Epithelial cell of proximal tubule (primary cell): ENCODE data around the gene CORO2B. TPM values are rescaled to one million over a fixed set of nuclear protein-coding genes. Genes with fewer than 3 reads are reported as not detected.
"Not testable (repeated sequence)": the region's sequence is repeated elsewhere in the genome, so short reads cannot be mapped to it uniquely, and the experiment has no call there.

Experiments used
- DNase-seq: peaks from one replicate; pipeline ENCODE4 v3.0.0-alpha.2; 2011; ENCODE audit warnings: low read depth
- H3K4me3 ChIP-seq: 2 replicates; pipeline ENCODE4 v1.5.1; 2011; ENCODE audit warnings: low read depth, mild to moderate bottlenecking, low read length
- total RNA-seq: library from RNA; depleted of rRNA; stranded (reverse); fragments of >200 nt; gene quantifications from 2 replicates; pipeline ENCODE4 v1.2.3, GENCODE V29; 2015
- TF ChIP-seq, protein P1 (sequence below): conservative IDR thresholded peaks from 2 replicates; pipeline ENCODE4 v1.5.1; 2012; ENCODE audit warnings: low read depth, mild to moderate bottlenecking, low read length

CORO2B gene
- total RNA-seq, 1 donor from 2014 or later = 18.3 TPM

DNA sequence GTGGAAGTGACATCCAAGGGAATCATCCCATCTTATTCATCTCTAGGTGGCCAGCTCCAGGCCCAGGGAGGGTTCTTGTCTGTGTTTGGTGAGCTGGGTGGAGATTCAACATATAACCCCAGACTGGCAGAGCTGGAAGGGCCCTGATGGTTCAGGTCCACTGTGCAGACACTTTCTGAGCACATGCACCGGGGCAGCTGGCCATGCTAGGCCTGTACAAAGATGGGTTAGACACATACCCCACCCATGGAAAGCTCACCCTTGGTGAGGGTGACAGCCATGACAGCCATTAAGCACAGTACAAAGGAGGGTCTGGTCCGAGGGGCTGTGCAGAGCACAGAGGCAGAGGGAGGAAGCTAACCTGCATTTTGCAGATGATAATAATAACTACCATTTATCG lies 100.4 kb downstream of the CORO2B start:
- H3K4me3 ChIP-seq = no peak overlapping the region
- no peak for DNase-seq
- TF ChIP-seq, protein P1, sequence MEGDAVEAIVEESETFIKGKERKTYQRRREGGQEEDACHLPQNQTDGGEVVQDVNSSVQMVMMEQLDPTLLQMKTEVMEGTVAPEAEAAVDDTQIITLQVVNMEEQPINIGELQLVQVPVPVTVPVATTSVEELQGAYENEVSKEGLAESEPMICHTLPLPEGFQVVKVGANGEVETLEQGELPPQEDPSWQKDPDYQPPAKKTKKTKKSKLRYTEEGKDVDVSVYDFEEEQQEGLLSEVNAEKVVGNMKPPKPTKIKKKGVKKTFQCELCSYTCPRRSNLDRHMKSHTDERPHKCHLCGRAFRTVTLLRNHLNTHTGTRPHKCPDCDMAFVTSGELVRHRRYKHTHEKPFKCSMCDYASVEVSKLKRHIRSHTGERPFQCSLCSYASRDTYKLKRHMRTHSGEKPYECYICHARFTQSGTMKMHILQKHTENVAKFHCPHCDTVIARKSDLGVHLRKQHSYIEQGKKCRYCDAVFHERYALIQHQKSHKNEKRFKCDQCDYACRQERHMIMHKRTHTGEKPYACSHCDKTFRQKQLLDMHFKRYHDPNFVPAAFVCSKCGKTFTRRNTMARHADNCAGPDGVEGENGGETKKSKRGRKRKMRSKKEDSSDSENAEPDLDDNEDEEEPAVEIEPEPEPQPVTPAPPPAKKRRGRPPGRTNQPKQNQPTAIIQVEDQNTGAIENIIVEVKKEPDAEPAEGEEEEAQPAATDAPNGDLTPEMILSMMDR = no peak

- TF ChIP-seq, protein P1 = no peak
- no peak overlapping the region for H3K4me3 ChIP-seq
- DNase-seq = no peak
Observed at GRCh38 chr15:68679961-68680371, 101.2 kb downstream of the CORO2B start.

- not testable (repeated sequence) for DNase-seq, H3K4me3 ChIP-seq
Observed at GRCh38 chr15:68680756-68681155, 102.0 kb downstream of the CORO2B start.

- no peak overlapping the region for H3K4me3 ChIP-seq
- TF ChIP-seq, protein P1 = no peak
- DNase-seq = no peak
Observed at GRCh38 chr15:68681836-68682235, 103.0 kb downstream of the CORO2B start.

- no peak for DNase-seq
- H3K4me3 ChIP-seq = no peak overlapping the region
- TF ChIP-seq, protein P1 = no peak
Observed at GRCh38 chr15:68682330-68682729, 103.5 kb downstream of the CORO2B start.

- TF ChIP-seq, protein P1 = no peak
- DNase-seq = no peak
Observed at GRCh38 chr15:68683026-68683425, 104.2 kb downstream of the CORO2B start.

DNA sequence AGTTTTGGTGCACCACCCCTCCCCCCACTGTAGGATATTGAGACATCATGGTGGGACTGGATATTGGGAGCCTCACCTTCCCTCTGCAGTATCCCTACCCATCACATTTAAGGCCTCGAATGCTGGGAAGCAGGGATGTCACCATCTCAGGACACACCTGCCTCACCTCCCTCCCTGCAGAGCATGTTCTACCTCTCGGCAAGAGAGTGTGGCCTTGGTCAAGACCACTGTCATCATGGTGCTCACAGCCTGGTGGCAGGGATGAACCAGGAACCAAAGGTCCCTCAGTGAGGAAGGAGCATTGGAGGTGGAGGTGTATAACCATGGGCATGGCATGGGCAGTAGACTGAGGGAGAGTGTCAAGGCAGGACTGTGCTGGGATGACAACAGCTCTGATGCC lies 104.8 kb downstream of the CORO2B start:
- no peak overlapping the region for H3K4me3 ChIP-seq
- TF ChIP-seq, protein P1 = no peak
- no peak for DNase-seq

More at GRCh38 chr15:68683026-68683425, 104.2 kb downstream of the CORO2B start:
- H3K4me3 ChIP-seq = no peak overlapping the region
